Stimulated activated naive B cell treated with anti-CD40 and anti-IgM and Interleukin-4, amounts not matched to agents 10 μg/mL and 1 μg/mL and 100 μg/mL, for 72 hours (primary cell): ENCODE results near the gene CCDC167.
A peak's percentile ranks its signal among the peaks of the same experiment; 100 is the strongest.
"Not testable (repeated sequence)": the region's sequence is repeated elsewhere in the genome, so short reads cannot be mapped to it uniquely, and the experiment has no call there.

Experiments
- ATAC-seq, 2 donors: fragments of 150-1000 bp; cut with Tn5 transposase; replicated peaks; 2 replicates each; pipeline ENCODE4 v1.10.0; 2021; ENCODE audit warnings: moderate library complexity in 1 of 2
- DNase-seq: peaks from one replicate; pipeline ENCODE4 v3.0.0; 2021
- H3K27ac Mint-ChIP-seq: one replicate; pipeline ENCODE4 v1.8.0; 2022; ENCODE audit warnings: mild to moderate bottlenecking, mixed read lengths
- H3K27me3 Mint-ChIP-seq, 2 donors: one replicate each; pipeline ENCODE4 v1.8.0; 2022; ENCODE audit warnings: mixed read lengths in 2 of 2
- H3K36me3 Mint-ChIP-seq, 2 donors: one replicate each; pipeline ENCODE4 v1.8.0; 2022; ENCODE audit warnings: mixed read lengths in 2 of 2, mild to moderate bottlenecking in 1 of 2
- H3K4me1 Mint-ChIP-seq, 2 donors: one replicate each; pipeline ENCODE4 v1.8.0; 2022; ENCODE audit warnings: mixed read lengths in 2 of 2, mild to moderate bottlenecking in 1 of 2
- H3K4me3 Mint-ChIP-seq, 2 donors: one replicate each; pipeline ENCODE4 v1.8.0; 2022; ENCODE audit warnings: mild to moderate bottlenecking in 2 of 2, mixed read lengths in 2 of 2, moderate library complexity in 1 of 2
- H3K9me3 Mint-ChIP-seq, 2 donors: one replicate each; pipeline ENCODE4 v1.8.0; 2022; ENCODE audit warnings: mixed read lengths in 2 of 2, mild to moderate bottlenecking in 1 of 2

The CCDC167 gene

GRCh38 chr6:37511910-37512399 is 12.3 kb upstream of the CCDC167 start:
- DNase-seq (no peak), ATAC-seq (no peak)
- H3K9me3 Mint-ChIP-seq: peaks cover 0 to 2% of the 10 kb centered on the region in 2 donors
- H3K4me3 Mint-ChIP-seq: no peak overlapping the region
- H3K36me3 Mint-ChIP-seq: no peaks in the 10 kb centered on the region
- H3K27me3 Mint-ChIP-seq: peaks cover 0 to 13% of the 10 kb centered on the region in 2 donors
- no peak overlapping the region for H3K27ac Mint-ChIP-seq
- peaks cover 31 to 34% of the 10 kb centered on the region in 2 donors for H3K4me1 Mint-ChIP-seq

- Mint-ChIP-seq H3K27me3 (peaks cover 0 to 13% of the 10 kb centered on the region in 2 donors), H3K4me1 (peaks cover 23 to 27% of the 10 kb centered on the region in 2 donors), H3K4me3 (no peak overlapping the region), H3K9me3 (peaks cover 0 to 2% of the 10 kb centered on the region in 2 donors), H3K36me3 (no peaks in the 10 kb centered on the region), H3K27ac (no peak overlapping the region)
- ATAC-seq (no peak), DNase-seq (no peak)
These were observed 11.5 kb upstream of the CCDC167 start for GRCh38 chr6:37511201-37511600.

GRCh38 chr6:37507690-37508421 is 8.2 kb upstream of the CCDC167 start:
- ATAC-seq: no peak
- Mint-ChIP-seq H3K27me3 (peaks cover 0 to 6% of the 10 kb centered on the region in 2 donors), H3K4me3 (no peak overlapping the region), H3K36me3 (no peaks in the 10 kb centered on the region), H3K27ac (no peak overlapping the region), H3K9me3 (peaks cover 0 to 2% of the 10 kb centered on the region in 2 donors), H3K4me1 (peaks cover 21 to 22% of the 10 kb centered on the region in 2 donors)
- DNase-seq: no peak

GRCh38 chr6:37507077-37507476 is 7.4 kb upstream of the CCDC167 start:
- Mint-ChIP-seq H3K4me1 (peaks cover 28 to 29% of the 10 kb centered on the region in 2 donors), H3K36me3 (no peaks in the 10 kb centered on the region), H3K27ac (no peak overlapping the region), H3K27me3 (no peaks in the 10 kb centered on the region), H3K4me3 (no peak overlapping the region), H3K9me3 (peaks cover 0 to 2% of the 10 kb centered on the region in 2 donors)
- ATAC-seq (no peak), DNase-seq (no peak)

DNA sequence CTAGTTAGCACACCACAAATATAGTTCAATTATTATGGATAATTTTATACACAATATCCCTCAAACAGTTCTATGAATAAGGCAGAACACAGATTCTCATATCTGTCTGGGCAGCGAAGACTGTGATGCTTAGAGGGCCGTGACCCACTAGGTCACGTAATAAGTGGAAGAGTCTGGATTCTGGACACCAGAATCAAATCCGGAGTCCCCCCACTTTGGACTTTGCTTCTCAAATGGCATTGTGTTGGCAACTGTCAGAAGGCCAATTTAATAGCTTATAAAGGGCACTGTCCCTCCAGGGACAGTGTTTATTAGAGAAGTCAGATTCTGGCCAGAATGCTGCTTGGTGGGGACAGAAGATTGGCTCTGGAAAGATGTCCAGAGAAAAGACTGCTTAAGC is 6.8 kb upstream of the CCDC167 start:
- H3K27ac Mint-ChIP-seq: no peak overlapping the region
- H3K36me3 Mint-ChIP-seq: no peaks in the 10 kb centered on the region
- no peak for DNase-seq
- H3K9me3 Mint-ChIP-seq: peaks cover 0 to 2% of the 10 kb centered on the region in 2 donors
- no peaks in the 10 kb centered on the region for H3K27me3 Mint-ChIP-seq
- peaks cover 31 to 35% of the 10 kb centered on the region in 2 donors for H3K4me1 Mint-ChIP-seq
- no peak for ATAC-seq
- no peak overlapping the region for H3K4me3 Mint-ChIP-seq

DNA sequence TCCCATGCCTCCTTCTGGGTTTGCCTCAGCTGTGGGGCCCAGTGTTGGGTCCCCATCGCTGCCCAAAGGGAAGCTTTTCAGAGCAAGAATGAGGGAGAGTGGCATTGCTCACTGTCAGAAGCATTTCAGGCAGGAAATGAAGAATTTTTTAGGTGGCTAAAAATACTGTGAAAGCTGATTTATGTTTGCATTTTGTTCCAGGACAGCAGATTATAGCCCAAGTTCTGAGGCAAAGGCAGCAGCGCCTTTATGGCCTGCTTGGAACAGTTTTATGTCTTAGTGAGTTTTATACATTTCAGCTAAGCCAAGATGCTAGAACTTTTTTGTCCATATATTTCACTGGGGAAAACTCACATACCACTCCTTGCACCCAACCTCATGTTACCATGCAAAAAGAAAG is 4.3 kb upstream of the CCDC167 start:
- no peaks in the 10 kb centered on the region for H3K9me3 Mint-ChIP-seq
- peaks cover 39 to 51% of the 10 kb centered on the region in 2 donors for H3K4me1 Mint-ChIP-seq
- peak overlapping the region; percentile 88 for H3K27ac Mint-ChIP-seq

GRCh38 chr6:37503309-37503965 is 3.7 kb upstream of the CCDC167 start:
- H3K36me3 Mint-ChIP-seq: peaks cover 4 to 5% of the 10 kb centered on the region in 2 donors
- no peaks in the 10 kb centered on the region for H3K9me3 Mint-ChIP-seq
- no peak for ATAC-seq
- H3K4me1 Mint-ChIP-seq: peaks cover 44 to 54% of the 10 kb centered on the region in 2 donors
- H3K27ac Mint-ChIP-seq: peak overlapping the region; percentile 88
- H3K27me3 Mint-ChIP-seq: no peaks in the 10 kb centered on the region
- no peak for DNase-seq
- H3K4me3 Mint-ChIP-seq: peak overlapping the region in 1 of 2 donors; percentile 15

More for the DNA sequence above, 4.3 kb upstream of the CCDC167 start:
- DNase-seq (no peak), ATAC-seq (no peak)
- Mint-ChIP-seq H3K27me3 (no peaks in the 10 kb centered on the region), H3K36me3 (peaks cover 4 to 5% of the 10 kb centered on the region in 2 donors), H3K4me3 (no peak overlapping the region)

- Mint-ChIP-seq H3K36me3 (peaks cover 4 to 9% of the 10 kb centered on the region in 2 donors), H3K27ac (peak overlapping the region; percentile 88), H3K27me3 (no peaks in the 10 kb centered on the region), H3K9me3 (no peaks in the 10 kb centered on the region), H3K4me3 (peak overlapping the region in 1 of 2 donors; percentile 15), H3K4me1 (peaks cover 46 to 57% of the 10 kb centered on the region in 2 donors)
- DNase-seq (no peak), ATAC-seq (peak in 1 of 2 donors; percentile 28)
These were observed 3.1 kb upstream of the CCDC167 start for GRCh38 chr6:37502703-37503291.

DNA sequence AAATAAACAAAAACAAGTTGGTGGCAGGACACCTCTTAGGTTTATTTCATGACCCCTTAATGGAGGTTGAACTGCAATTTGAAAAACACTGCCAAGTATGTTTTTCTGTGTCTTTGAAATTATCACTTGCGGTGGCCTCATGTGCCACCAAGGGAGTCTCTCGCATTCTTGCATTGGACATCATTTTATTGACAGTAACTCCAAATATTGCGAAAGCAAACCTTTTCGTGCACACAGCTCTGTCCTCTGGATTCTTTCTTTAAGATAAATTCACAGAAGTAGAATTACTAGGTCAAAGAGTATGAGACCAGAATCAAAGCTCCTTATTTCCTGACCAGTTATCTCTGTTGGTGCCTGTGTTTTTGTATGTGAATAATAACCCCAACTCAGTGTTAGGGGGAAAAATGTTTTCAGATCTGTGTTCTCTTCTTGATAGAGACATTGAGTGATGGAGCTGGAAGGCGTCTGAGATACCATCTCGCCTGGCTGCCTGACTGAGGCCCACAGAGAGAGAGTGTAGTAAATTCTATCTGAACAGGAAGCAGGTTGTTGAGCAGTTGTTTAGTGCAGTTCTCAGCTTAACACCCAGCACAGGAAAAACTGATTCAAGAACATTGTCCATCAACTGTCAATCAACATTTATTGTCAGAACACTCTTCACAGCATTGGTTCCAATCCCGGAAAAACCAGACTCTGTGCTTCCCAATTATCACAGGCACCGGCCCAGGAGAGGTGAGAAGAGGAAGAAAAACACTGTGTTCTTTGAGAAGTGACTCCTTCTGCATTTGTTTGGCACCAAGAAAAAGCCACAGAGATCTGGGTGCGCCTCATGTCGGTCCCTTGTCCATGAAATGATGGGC is 2.2 kb upstream of the CCDC167 start:
- no peak for ATAC-seq

DNA sequence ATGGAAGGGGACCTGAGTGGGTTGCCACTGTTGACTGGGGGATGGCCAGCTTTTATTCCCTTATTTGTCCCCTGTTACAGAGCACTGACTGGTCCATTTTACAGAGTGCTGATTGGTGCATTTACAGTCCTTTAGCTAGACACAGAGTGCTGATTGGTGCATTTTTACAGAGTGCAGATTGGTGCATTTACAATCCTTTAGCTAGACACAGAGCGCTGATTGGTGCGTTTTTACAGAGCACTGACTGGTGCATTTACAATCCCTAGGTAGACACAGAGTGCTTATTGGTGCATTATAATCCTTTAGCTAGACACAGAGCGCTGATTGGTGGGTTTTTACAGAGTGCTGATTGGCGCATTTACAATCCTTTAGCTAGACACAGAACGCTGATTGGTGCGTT is 1.2 kb upstream of the CCDC167 start:
- Mint-ChIP-seq H3K4me1 (peaks cover 57 to 70% of the 10 kb centered on the region in 2 donors), H3K36me3 (peaks cover 9 to 14% of the 10 kb centered on the region in 2 donors)
- H3K9me3 Mint-ChIP-seq, H3K27ac Mint-ChIP-seq, H3K27me3 Mint-ChIP-seq, H3K4me3 Mint-ChIP-seq, ATAC-seq, DNase-seq: not testable (repeated sequence)

More for the DNA sequence above, 2.2 kb upstream of the CCDC167 start:
- Mint-ChIP-seq H3K27ac (peak overlapping the region; percentile 88), H3K4me3 (peak overlapping the region; percentile 1 to 8), H3K36me3 (peaks cover 7 to 11% of the 10 kb centered on the region in 2 donors), H3K4me1 (peaks cover 54 to 65% of the 10 kb centered on the region in 2 donors), H3K27me3 (no peaks in the 10 kb centered on the region), H3K9me3 (no peaks in the 10 kb centered on the region)
- no peak for DNase-seq

DNA sequence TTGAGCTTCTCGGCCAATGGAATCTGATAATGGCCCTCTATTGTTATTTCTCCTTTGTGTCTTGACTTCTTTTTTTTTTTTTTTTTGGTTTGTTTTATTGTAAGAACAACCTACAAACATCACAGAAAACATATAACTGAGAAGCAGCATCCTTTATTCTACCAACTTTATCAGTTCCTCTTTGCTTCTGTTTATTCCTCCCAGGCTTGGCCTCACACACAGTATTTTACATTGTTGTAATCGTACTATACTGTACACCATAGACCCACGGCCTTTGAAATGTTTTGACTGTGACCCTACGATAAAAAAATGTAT is 558 bp upstream of the CCDC167 start:
- Mint-ChIP-seq H3K27me3 (no peaks in the 10 kb centered on the region), H3K9me3 (no peaks in the 10 kb centered on the region), H3K4me3 (peak overlapping the region; percentile 96 to 98), H3K36me3 (peaks cover 9 to 18% of the 10 kb centered on the region in 2 donors), H3K27ac (peak overlapping the region; percentile 96), H3K4me1 (peaks cover 58 to 77% of the 10 kb centered on the region in 2 donors)
- DNase-seq (no peak), ATAC-seq (no peak)

GRCh38 chr6:37496951-37497885 is 2.5 kb downstream of the CCDC167 start:
- Mint-ChIP-seq H3K4me3 (peak overlapping the region; percentile 37 to 48), H3K36me3 (peaks cover 16 to 35% of the 10 kb centered on the region in 2 donors), H3K4me1 (peaks cover 55 to 82% of the 10 kb centered on the region in 2 donors), H3K27me3 (no peaks in the 10 kb centered on the region), H3K9me3 (no peaks in the 10 kb centered on the region), H3K27ac (no peak overlapping the region)
- no peak for ATAC-seq
- no peak for DNase-seq
